H1 (cell line): ENCODE data around the gene ROBO2. TPM values are rescaled to one million over a fixed set of nuclear protein-coding genes. Genes with fewer than 3 reads are reported as not detected.

Experiments
- CTCF ChIA-PET: fragments of 300-600 bp; sonication (Branson Sonifier 250); formaldehyde crosslinking; loops from one replicate; lab custom pipeline; 2021; ENCODE audit not compliant: partially characterized antibody; lab: Charles Lee
- POLR2A ChIA-PET: fragments of 300-600 bp; sonication (Branson Sonifier 250); formaldehyde crosslinking; loops from one replicate; lab custom pipeline; 2021; ENCODE audit warnings: inconsistent platforms; ENCODE audit not compliant: partially characterized antibody; lab: Charles Lee
- DNase-seq, 2 experiments: peaks; one replicate each; pipeline versions ENCODE4 v3.0.0 to v3.0.0-alpha.2; 2010 to 2022; ENCODE audit warnings: low spot score in 2 of 2, low read depth in 1 of 2, mixed read lengths in 1 of 2
- FAIRE-seq: peaks from 2 replicates; lab custom pipeline; 2011; peaks lifted over from hg19 to GRCh38; lab: Jason Lieb, UNC
- H2AFZ ChIP-seq: 2 replicates; pipeline ENCODE4 v1.8.1; 2012; ENCODE audit warnings: low read length, inconsistent platforms
- H2AK5ac ChIP-seq: 2 replicates; pipeline ENCODE4 v1.6.1; 2013; ENCODE audit warnings: low read depth, low read length
- H2BK120ac ChIP-seq: replicated peaks from 2 replicates; pipeline ENCODE3; 2013; ENCODE audit warnings: low read depth, low read length, inconsistent platforms
- H2BK12ac ChIP-seq: 2 replicates; pipeline ENCODE4 v1.6.1; 2013; ENCODE audit warnings: low read depth, low read length
- H2BK15ac ChIP-seq: 2 replicates; pipeline ENCODE4 v1.6.1; 2013; ENCODE audit warnings: low read length
- H2BK20ac ChIP-seq: 2 replicates; pipeline ENCODE4 v1.6.1; 2013; ENCODE audit warnings: low read length
- H2BK5ac ChIP-seq: 2 replicates; pipeline ENCODE4 v1.6.1; 2013; ENCODE audit warnings: low read depth, low read length
- H3K14ac ChIP-seq: 2 replicates; pipeline ENCODE4 v1.6.1; 2013; ENCODE audit warnings: inconsistent platforms; ENCODE audit not compliant: insufficient read length
- H3K18ac ChIP-seq: 2 replicates; pipeline ENCODE4 v1.6.1; 2013; ENCODE audit warnings: low read length; ENCODE audit errors: extremely low read depth
- H3K23ac ChIP-seq: 2 replicates; pipeline ENCODE4 v1.6.1; 2013; ENCODE audit warnings: inconsistent platforms; ENCODE audit not compliant: insufficient read length
- H3K23me2 ChIP-seq: 2 replicates; pipeline ENCODE4 v1.6.1; 2013; ENCODE audit warnings: low read depth, low read length
- H3K27ac ChIP-seq: 2 replicates; pipeline ENCODE4 v1.6.1; 2011; ENCODE audit warnings: low read depth, low read length, inconsistent platforms
- H3K27me3 ChIP-seq, 4 experiments: replicated peaks in 1 of 4; 1 replicate in 1 of 4; 2 replicates in 3 of 4; pipeline versions ENCODE4 v1.6.1 to v1.8.1; 2011 to 2013; ENCODE audit warnings: low read length in 3 of 4, mild to moderate bottlenecking in 3 of 4, inconsistent platforms in 2 of 4, mixed read lengths in 2 of 4, moderate library complexity in 1 of 4; ENCODE audit not compliant: control insufficient read depth in 3 of 4, insufficient read depth in 3 of 4; ENCODE audit errors: extremely low read depth in 1 of 4
- H3K36me3 ChIP-seq, 4 experiments: 2 replicates each; pipeline versions ENCODE4 v1.6.1 to v1.8.1; 2011 to 2013; ENCODE audit warnings: mild to moderate bottlenecking in 4 of 4, low read length in 3 of 4, moderate library complexity in 2 of 4, control low read depth in 1 of 4, inconsistent platforms in 1 of 4; ENCODE audit not compliant: insufficient read depth in 4 of 4, control insufficient read depth in 2 of 4
- H3K4ac ChIP-seq: replicated peaks from 2 replicates; pipeline ENCODE3; 2013; ENCODE audit warnings: low read length, low read depth, mixed read lengths, inconsistent platforms; ENCODE audit not compliant: insufficient read length
- H3K4me1 ChIP-seq, 4 experiments: replicated peaks in 1 of 4; 1 replicate in 1 of 4; 2 replicates in 3 of 4; pipeline versions ENCODE4 v1.6.1 to v1.8.1; 2011 to 2013; ENCODE audit warnings: low read length in 3 of 4, inconsistent platforms in 2 of 4, mixed read lengths in 1 of 4; ENCODE audit not compliant: insufficient read depth in 4 of 4, control insufficient read depth in 3 of 4
- H3K4me2 ChIP-seq, 2 experiments: 2 replicates each; pipeline versions ENCODE4 v1.6.1 to v1.8.1; 2011 to 2013; ENCODE audit warnings: low read depth in 2 of 2, low read length in 2 of 2, control low read depth in 1 of 2, inconsistent platforms in 1 of 2, mild to moderate bottlenecking in 1 of 2; ENCODE audit not compliant: insufficient read depth in 1 of 2
- H3K4me3 ChIP-seq, 4 experiments: fragments of 200-600, 300-600 bp in 1 of 4; sonication (generic), shearing (Covaris generic), sonication (Bioruptor Twin) in 1 of 4; 2 replicates each; pipeline versions ENCODE4 v1.5.1 to v1.8.1; 2011 to 2016; ENCODE audit warnings: low read length in 4 of 4, low read depth in 3 of 4, control low read depth in 2 of 4, inconsistent platforms in 2 of 4, mild to moderate bottlenecking in 2 of 4, mixed read lengths in 1 of 4, moderate library complexity in 1 of 4; ENCODE audit not compliant: insufficient read depth in 2 of 4; ENCODE audit errors: extremely low read depth in 1 of 4
- H3K56ac ChIP-seq: replicated peaks from 2 replicates; pipeline ENCODE3; 2013; ENCODE audit warnings: low read depth, mild to moderate bottlenecking, mixed read lengths, low read length, inconsistent platforms; ENCODE audit not compliant: insufficient read length
- H3K79me1 ChIP-seq: 2 replicates; pipeline ENCODE4 v1.6.1; 2013; ENCODE audit warnings: low read depth, low read length, control low read depth
- H3K79me2 ChIP-seq, 2 experiments: 2 replicates each; pipeline versions ENCODE4 v1.6.1 to v1.8.1; 2012 to 2013; ENCODE audit warnings: low read length in 2 of 2, mild to moderate bottlenecking in 2 of 2, inconsistent platforms in 1 of 2; ENCODE audit not compliant: insufficient read depth in 2 of 2, control insufficient read depth in 1 of 2
- H3K9ac ChIP-seq, 4 experiments: replicated peaks in 1 of 4; 1 replicate in 1 of 4; 2 replicates in 3 of 4; pipeline versions ENCODE4 v1.6.1 to v1.8.1; 2011 to 2013; ENCODE audit warnings: low read depth in 3 of 4, low read length in 3 of 4, control low read depth in 2 of 4, mild to moderate bottlenecking in 2 of 4, moderate library complexity in 2 of 4, inconsistent platforms in 1 of 4; ENCODE audit errors: extremely low read depth in 1 of 4
- H3K9me3 ChIP-seq, 2 experiments: 2 replicates each; pipeline versions ENCODE4 v1.6.1 to v1.8.1; 2012 to 2013; ENCODE audit warnings: mild to moderate bottlenecking in 2 of 2, moderate library complexity in 2 of 2, control low read depth in 1 of 2, inconsistent platforms in 1 of 2, low read depth in 1 of 2, low read length in 1 of 2, mixed read lengths in 1 of 2; ENCODE audit not compliant: insufficient read depth in 2 of 2
- H4K20me1 ChIP-seq, 2 experiments: replicated peaks in 1 of 2; 2 replicates each; pipeline versions ENCODE3 to v1.8.1; 2011 to 2013; ENCODE audit warnings: inconsistent platforms in 2 of 2, low read length in 2 of 2, mild to moderate bottlenecking in 1 of 2; ENCODE audit not compliant: insufficient read depth in 2 of 2, control insufficient read depth in 1 of 2
- H4K5ac ChIP-seq: 2 replicates; pipeline ENCODE4 v1.6.1; 2013; ENCODE audit warnings: low read length, low read depth, mixed read lengths, inconsistent platforms; ENCODE audit not compliant: insufficient read length
- H4K8ac ChIP-seq: 2 replicates; pipeline ENCODE4 v1.8.0; 2013; ENCODE audit warnings: mild to moderate bottlenecking, moderate library complexity, low read length, inconsistent platforms; ENCODE audit not compliant: insufficient read depth; ENCODE audit errors: extremely low read depth
- H4K91ac ChIP-seq: replicated peaks from 2 replicates; pipeline ENCODE3; 2013; ENCODE audit warnings: low read length, mixed read lengths, inconsistent platforms; ENCODE audit not compliant: insufficient read length
- ATF2 ChIP-seq: IDR thresholded peaks from 2 replicates; pipeline ENCODE4 v1.6.1; 2012; ENCODE audit warnings: low read length, inconsistent platforms
- BACH1 ChIP-seq: IDR thresholded peaks from 2 replicates; pipeline ENCODE4 v1.6.1; 2012; ENCODE audit warnings: low read length, improper control_type of control experiment
- CTCF ChIP-seq, 3 experiments: IDR thresholded peaks; 1 replicate in 2 of 3; 2 replicates in 1 of 3; pipeline versions ENCODE4 v1.5.1 to v1.6.1; 2011; ENCODE audit warnings: low read length in 3 of 3, mild to moderate bottlenecking in 3 of 3, inconsistent platforms in 2 of 3, low read depth in 1 of 3, moderate library complexity in 1 of 3; ENCODE audit not compliant: insufficient read depth in 1 of 3; ENCODE audit errors: control extremely low read depth in 1 of 3
- GABPA ChIP-seq: IDR thresholded peaks from 2 replicates; pipeline ENCODE4 v1.6.1; 2011; ENCODE audit warnings: mild to moderate bottlenecking, low read length, moderate library complexity, borderline replicate concordance; ENCODE audit not compliant: insufficient read depth
- KDM4A ChIP-seq: IDR thresholded peaks from one replicate; pipeline ENCODE4 v1.7.1; 2012; ENCODE audit warnings: low read depth, mild to moderate bottlenecking, moderate library complexity, low read length, inconsistent platforms; ENCODE audit not compliant: severe bottlenecking
- RAD21 ChIP-seq, 2 experiments: IDR thresholded peaks in 1 of 2; conservative IDR thresholded peaks in 1 of 2; 2 replicates each; pipeline ENCODE4 v1.6.1; 2011; ENCODE audit warnings: low read depth in 2 of 2, low read length in 2 of 2, improper control_type of control experiment in 1 of 2, inconsistent platforms in 1 of 2, mild to moderate bottlenecking in 1 of 2, moderate library complexity in 1 of 2
- RFX5 ChIP-seq: IDR thresholded peaks from 2 replicates; pipeline ENCODE4 v1.6.1; 2011; ENCODE audit warnings: low read depth, low read length, improper control_type of control experiment, borderline replicate concordance
- SAP30 ChIP-seq: fragments of 300-600 bp; sonication (generic); IDR thresholded peaks from 2 replicates; pipeline ENCODE4 v1.7.1; 2012; ENCODE audit warnings: low read length, moderate library complexity, mild to moderate bottlenecking, inconsistent platforms; ENCODE audit not compliant: insufficient read depth, insufficient replicate concordance
- WGBS, 2 experiments: shearing (Covaris generic) in 1 of 2; methylation state at CpG; one replicate each; pipeline versions ENCODE4 v1.1.6 to v1.1.7; 2013 to 2015; ENCODE audit warnings: low lambda C conversion rate in 2 of 2, mixed read lengths in 2 of 2, inconsistent platforms in 1 of 2, low coverage in 1 of 2, missing lambda C conversion rate in 1 of 2; ENCODE audit not compliant: insufficient replicate concordance in 2 of 2, insufficient coverage in 1 of 2, insufficient read length in 1 of 2; ENCODE audit errors: extremely low coverage in 1 of 2, missing lambda C conversion rate in 1 of 2; 5-methylcytosine and 5-hydroxymethylcytosine counted together
- polyA plus RNA-seq, 7 experiments: library from polyadenylated mRNA; depleted of rRNA in 3 of 7; stranded (reverse) in 5 of 7; unstranded in 2 of 7; fragments of >200 nt in 5 of 7; fragments of 200-250 nt in 2 of 7; gene quantifications; 1 replicate in 5 of 7; 2 replicates in 1 of 7; 4 replicates in 1 of 7; pipeline versions ENCODE4 v1.2.1 to v1.2.3, GENCODE V29; 2011 to 2013; ENCODE audit warnings: missing spikeins in 2 of 7, mixed read lengths in 2 of 7
- total RNA-seq: library from RNA; stranded (reverse); fragmentation: NEBNext Ultra II Directional; extraction: Animal tissue kit (Norgen Biotek cat#: 25700); gene quantifications from 2 replicates; pipeline ENCODE4 v1.2.1, GENCODE V29; 2021

The ROBO2 gene
- total and polyA plus RNA-seq, 2 of the 8 experiments (the other 6 are each of a cell fraction or from before 2014, with no cell fraction given), result 1.5 to 2.9 TPM

- Histone ChIP-seq H4K20me1 (no peaks in the 10 kb centered on the region), H3K4me2 (no peak overlapping the region), H3K23ac (no peak overlapping the region), H3K23me2 (no peaks in the 10 kb centered on the region; the same call in 1 of the 2 replicates), H2BK20ac (no peak overlapping the region), H3K4ac (no peak overlapping the region), H3K27ac (no peak overlapping the region), H3K56ac (no peak overlapping the region), H2AK5ac (no peak overlapping the region), H2BK15ac (no peak overlapping the region), H2BK120ac (no peak overlapping the region), H4K5ac (no peak overlapping the region), H3K4me1 (peaks cover 0 to 5% (median 0%) of the 10 kb centered on the region in 4 experiments; a peak in 1 of 7 replicates), H3K9ac (no peak overlapping the region), H3K27me3 (no peaks in the 10 kb centered on the region)
- DNase-seq, result no peak
- no peak for TF ChIP-seq SAP30
- TF ChIP-seq KDM4A, result no peak
- TF ChIP-seq RAD21 (IDR thresholded peaks at IDR 0.05 in 1 of 2, conservative IDR thresholded peaks at IDR 0.05 in 1 of 2; ENCODE audit: low read depth in 2 of 2, low read length in 2 of 2), result peak; percentile 55 to 63
- TF ChIP-seq GABPA, result no peak
- TF ChIP-seq CTCF (IDR thresholded peaks at IDR 0.05; ENCODE audit: control extremely low read depth in 1 of 3, insufficient read depth in 1 of 3, low read depth in 1 of 3, low read length in 3 of 3), result peak in 2 of 3 experiments; percentile 62 to 65; a peak in 2 of 4 replicates
- no peak for TF ChIP-seq BACH1
- TF ChIP-seq RFX5, result no peak
- no peak for TF ChIP-seq ATF2
- TF ChIP-seq, all 59 proteins: peak for 2
- WGBS, 2 experiments, result 16% methylated on average over 2 of the region's 2 CpGs; no CpG with 5 or more reads in 1 of the 2 experiments
- ChIA-PET CTCF (interaction anchor here (0.6 to 3.3 kb wide), 54 partner anchors 9 to 1401 kb away, joined by 3 to 27 read pairs (median 4); no protein-coding TSS in a partner anchor), POLR2A (no interaction called here)
- Histone ChIP-seq H2BK5ac (no peak overlapping the region), H3K4me3 (no peak overlapping the region), H3K36me3 (no peaks in the 10 kb centered on the region), H4K91ac (no peak overlapping the region), H3K9me3 (no peaks in the 10 kb centered on the region), H2BK12ac (no peak overlapping the region), H3K79me1 (no peaks in the 10 kb centered on the region), H4K8ac (no peak overlapping the region), H3K79me2 (no peaks in the 10 kb centered on the region), H2AFZ (no peak overlapping the region), H3K14ac (no peak overlapping the region), H3K18ac (no peak overlapping the region)
- FAIRE-seq, result peak; percentile 81
Measured at GRCh38 chr3:77319711-77320110, 279.8 kb downstream of the ROBO2 start.
